ENCODE measurements around the gene TBCD.
"Not testable (repeated sequence)": the region's sequence is repeated elsewhere in the genome, so short reads cannot be mapped to it uniquely, and the experiment has no call there.

The TBCD gene

GRCh38 chr17:82729479-82730260, 22.2 kb upstream of the TBCD start:
- no peak for DNase-seq (ENCODE audit: low read depth)

- no peak for DNase-seq (ENCODE audit: low read depth)
Measured at GRCh38 chr17:82732118-82732743, 19.6 kb upstream of the TBCD start.

- no peak for DNase-seq (ENCODE audit: low read depth)
Measured at GRCh38 chr17:82734987-82735866, 16.6 kb upstream of the TBCD start, which contains the start of gene FN3K. Gene FN3K (plus strand): TSS chr17:82735615. CDS start chr17:82735637, 22 bp downstream.

GRCh38 chr17:82736511-82737185, 15.2 kb upstream of the TBCD start:
- DNase-seq (ENCODE audit: low read depth), result no peak

- DNase-seq (ENCODE audit: low read depth), result no peak
Measured at GRCh38 chr17:82737967-82738877, 13.6 kb upstream of the TBCD start.

- no peak for DNase-seq (ENCODE audit: low read depth)
Measured at GRCh38 chr17:82740906-82741759, 10.7 kb upstream of the TBCD start.

- no peak for DNase-seq (ENCODE audit: low read depth)
Measured at GRCh38 chr17:82743344-82744219, 8.3 kb upstream of the TBCD start.

GRCh38 chr17:82744736-82745135, 7.1 kb upstream of the TBCD start:
- DNase-seq (ENCODE audit: low read depth), result not testable (repeated sequence)

- no peak for DNase-seq (ENCODE audit: low read depth)
Measured at GRCh38 chr17:82745524-82745923, 6.3 kb upstream of the TBCD start.

- no peak for DNase-seq (ENCODE audit: low read depth)
Measured at GRCh38 chr17:82748756-82749155, 3.1 kb upstream of the TBCD start.

- DNase-seq (ENCODE audit: low read depth), result no peak
Measured at GRCh38 chr17:82750241-82750908, 1.5 kb upstream of the TBCD start.

GRCh38 chr17:82751171-82751570, 694 bp upstream of the TBCD start:
- no peak for DNase-seq (ENCODE audit: low read depth)

GRCh38 chr17:82752371-82753200, 721 bp downstream of the TBCD start:
- no peak for DNase-seq (ENCODE audit: low read depth)

GRCh38 chr17:82753201-82753464, 1.3 kb downstream of the TBCD start:
- DNase-seq (ENCODE audit: low read depth), result no peak

- no peak for DNase-seq (ENCODE audit: low read depth)
Measured at GRCh38 chr17:82754297-82755208, 2.7 kb downstream of the TBCD start.

GRCh38 chr17:82756166-82756565, 4.3 kb downstream of the TBCD start:
- DNase-seq (ENCODE audit: low read depth), result no peak

GRCh38 chr17:82765371-82765770, 13.5 kb downstream of the TBCD start:
- no peak for DNase-seq (ENCODE audit: low read depth)

Data from stimulated activated CD8-positive, alpha-beta memory T cell treated with anti-CD3 and anti-CD28 coated beads, Interleukin-15, amount 100 ng/mL, for 1 hour (primary cell).